ENCODE data around the gene MAPK4.

The MAPK4 gene

GRCh38 chr18:50721451-50722120 is 161.7 kb downstream of the MAPK4 start:
- DNase-seq (ENCODE audit: extremely low spot score) = no peak
- CTCF ChIA-PET = no interaction called here
- TF ChIP-seq LEF1 (IDR thresholded peaks at IDR 0.05; ENCODE audit: borderline replicate concordance) (no peak), ARNT (IDR thresholded peaks at IDR 0.05) (no peak), CTBP1 (IDR thresholded peaks at IDR 0.05; ENCODE audit: borderline replicate concordance) (no peak), PKNOX1 (IDR thresholded peaks at IDR 0.05) (no peak), FOXK2 (IDR thresholded peaks at IDR 0.05) (no peak), BHLHE40 (IDR thresholded peaks at IDR 0.05; ENCODE audit: borderline replicate concordance) (no peak), ELF4 (IDR thresholded peaks at IDR 0.05) (no peak), SUZ12 (IDR thresholded peaks at IDR 0.05) (no peak), ZNF384 (IDR thresholded peaks at IDR 0.05) (no peak), NFRKB (IDR thresholded peaks at IDR 0.05) (no peak), HDGF (IDR thresholded peaks at IDR 0.05; ENCODE audit: borderline replicate concordance) (no peak), TARDBP (IDR thresholded peaks at IDR 0.05) (no peak), L3MBTL2 (conservative IDR thresholded peaks at IDR 0.05) (no peak), SP1 (IDR thresholded peaks at IDR 0.05) (no peak), FOXA1 (IDR thresholded peaks at IDR 0.05) (no peak), FOXM1 (IDR thresholded peaks at IDR 0.05; ENCODE audit: borderline replicate concordance) (no peak)
- POLR2A ChIA-PET = no interaction called here

DNA sequence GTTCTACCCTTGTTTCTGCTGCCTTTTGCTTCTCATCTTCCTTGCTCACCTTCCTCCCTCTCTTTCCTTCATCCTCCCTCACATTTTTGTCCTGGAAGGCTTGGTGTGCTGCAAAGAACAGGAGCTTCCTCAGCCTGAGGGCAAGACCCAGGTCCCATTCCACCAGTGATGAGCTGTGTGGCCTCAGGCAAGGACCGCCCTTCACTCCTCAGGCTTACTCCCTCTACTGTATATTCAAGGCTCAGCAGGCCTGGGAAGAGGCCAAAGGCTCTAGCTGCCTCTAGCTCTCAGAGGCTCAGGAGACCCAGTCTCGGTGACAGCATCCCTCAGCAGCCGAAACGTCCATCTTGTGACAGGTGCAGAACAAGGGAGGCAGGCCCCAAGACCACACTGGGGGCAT is 162.4 kb downstream of the MAPK4 start:
- CTCF ChIA-PET = no interaction called here
- POLR2A ChIA-PET = no interaction called here
- TF ChIP-seq ELF4 (IDR thresholded peaks at IDR 0.05) = no peak
- no peak for TF ChIP-seq TARDBP (IDR thresholded peaks at IDR 0.05)
- no peak for TF ChIP-seq FOXM1 (IDR thresholded peaks at IDR 0.05; ENCODE audit: borderline replicate concordance)
- TF ChIP-seq LEF1 (IDR thresholded peaks at IDR 0.05; ENCODE audit: borderline replicate concordance) = no peak
- no peak for TF ChIP-seq FOXA1 (IDR thresholded peaks at IDR 0.05)
- no peak for TF ChIP-seq BHLHE40 (IDR thresholded peaks at IDR 0.05; ENCODE audit: borderline replicate concordance)
- no peak for TF ChIP-seq HDGF (IDR thresholded peaks at IDR 0.05; ENCODE audit: borderline replicate concordance)
- no peak for TF ChIP-seq ZNF384 (IDR thresholded peaks at IDR 0.05)
- no peak for TF ChIP-seq FOXK2 (IDR thresholded peaks at IDR 0.05)
- TF ChIP-seq L3MBTL2 (conservative IDR thresholded peaks at IDR 0.05) = no peak
- TF ChIP-seq PKNOX1 (IDR thresholded peaks at IDR 0.05) = no peak
- no peak for TF ChIP-seq NFRKB (IDR thresholded peaks at IDR 0.05)
- TF ChIP-seq SP1 (IDR thresholded peaks at IDR 0.05) = no peak
- no peak for TF ChIP-seq SUZ12 (IDR thresholded peaks at IDR 0.05)
- DNase-seq (ENCODE audit: extremely low spot score) = no peak

GRCh38 chr18:50724751-50725151 is 164.9 kb downstream of the MAPK4 start:
- no peak for DNase-seq (ENCODE audit: extremely low spot score)
- POLR2A ChIA-PET = no interaction called here
- CTCF ChIA-PET = no interaction called here
- TF ChIP-seq NFRKB (IDR thresholded peaks at IDR 0.05) (no peak), TARDBP (IDR thresholded peaks at IDR 0.05) (no peak), L3MBTL2 (conservative IDR thresholded peaks at IDR 0.05) (no peak), PKNOX1 (IDR thresholded peaks at IDR 0.05) (no peak), ELF4 (IDR thresholded peaks at IDR 0.05) (no peak), FOXM1 (IDR thresholded peaks at IDR 0.05; ENCODE audit: borderline replicate concordance) (no peak), FOXK2 (IDR thresholded peaks at IDR 0.05) (no peak), HDGF (IDR thresholded peaks at IDR 0.05; ENCODE audit: borderline replicate concordance) (no peak)

DNA sequence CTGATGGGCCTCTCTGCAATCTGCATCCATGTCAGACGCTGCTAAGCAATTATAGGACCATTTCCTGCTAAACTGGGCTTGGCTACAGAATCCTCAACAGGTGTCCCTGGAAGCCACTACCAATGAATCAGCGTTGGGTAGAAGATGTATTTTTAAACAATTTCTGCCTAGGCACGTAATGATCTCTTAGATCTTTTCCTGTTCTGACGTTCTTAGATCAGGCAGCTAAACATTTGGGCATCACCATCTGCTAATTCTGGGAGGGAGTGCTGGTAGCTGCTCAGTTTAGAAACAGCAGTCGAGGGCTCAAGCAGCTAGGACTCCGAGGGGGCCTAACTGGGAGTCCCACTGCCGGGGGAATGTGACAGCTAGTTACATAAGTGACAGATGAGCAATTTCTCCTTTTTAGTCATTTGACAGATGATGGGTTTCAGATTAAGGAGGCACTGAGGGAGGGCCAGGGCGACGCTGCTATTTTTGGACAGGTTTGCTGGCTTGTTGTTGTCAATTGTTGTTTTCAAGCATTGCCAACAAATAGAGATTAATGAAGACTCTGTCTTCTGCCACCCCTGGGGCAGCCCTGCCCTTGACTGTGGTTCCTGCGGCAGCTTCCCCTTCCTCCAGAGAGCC is 167.2 kb downstream of the MAPK4 start:
- CTCF ChIA-PET = no interaction called here
- no peak for DNase-seq (ENCODE audit: extremely low spot score)
- no peak for TF ChIP-seq HDGF (IDR thresholded peaks at IDR 0.05; ENCODE audit: borderline replicate concordance)
- TF ChIP-seq LEF1 (IDR thresholded peaks at IDR 0.05; ENCODE audit: borderline replicate concordance) = no peak
- no peak for TF ChIP-seq NFRKB (IDR thresholded peaks at IDR 0.05)
- TF ChIP-seq FOXA1 (IDR thresholded peaks at IDR 0.05) = no peak
- no peak for TF ChIP-seq CTBP1 (IDR thresholded peaks at IDR 0.05; ENCODE audit: borderline replicate concordance)
- TF ChIP-seq TARDBP (IDR thresholded peaks at IDR 0.05) = no peak
- TF ChIP-seq FOXK2 (IDR thresholded peaks at IDR 0.05) = no peak
- TF ChIP-seq PKNOX1 (IDR thresholded peaks at IDR 0.05) = no peak
- no peak for TF ChIP-seq FOXM1 (IDR thresholded peaks at IDR 0.05; ENCODE audit: borderline replicate concordance)
- TF ChIP-seq BHLHE40 (IDR thresholded peaks at IDR 0.05; ENCODE audit: borderline replicate concordance) = no peak
- no peak for TF ChIP-seq SP1 (IDR thresholded peaks at IDR 0.05)
- TF ChIP-seq SUZ12 (IDR thresholded peaks at IDR 0.05) = no peak
- TF ChIP-seq ARNT (IDR thresholded peaks at IDR 0.05) = no peak
- TF ChIP-seq ZNF384 (IDR thresholded peaks at IDR 0.05) = no peak
- TF ChIP-seq L3MBTL2 (conservative IDR thresholded peaks at IDR 0.05) = no peak
- TF ChIP-seq ELF4 (IDR thresholded peaks at IDR 0.05) = no peak
- POLR2A ChIA-PET = no interaction called here

- no peak for DNase-seq (ENCODE audit: extremely low spot score)
- CTCF ChIA-PET = no interaction called here
- TF ChIP-seq FOXA1 (IDR thresholded peaks at IDR 0.05) (no peak), HDGF (IDR thresholded peaks at IDR 0.05; ENCODE audit: borderline replicate concordance) (no peak), ARNT (IDR thresholded peaks at IDR 0.05) (no peak), ZNF384 (IDR thresholded peaks at IDR 0.05) (no peak), TARDBP (IDR thresholded peaks at IDR 0.05) (no peak), SUZ12 (IDR thresholded peaks at IDR 0.05) (no peak), ELF4 (IDR thresholded peaks at IDR 0.05) (no peak), NFRKB (IDR thresholded peaks at IDR 0.05) (no peak), L3MBTL2 (conservative IDR thresholded peaks at IDR 0.05) (no peak), LEF1 (IDR thresholded peaks at IDR 0.05; ENCODE audit: borderline replicate concordance) (no peak), SP1 (IDR thresholded peaks at IDR 0.05) (no peak), FOXM1 (IDR thresholded peaks at IDR 0.05; ENCODE audit: borderline replicate concordance) (no peak), FOXK2 (IDR thresholded peaks at IDR 0.05) (no peak), BHLHE40 (IDR thresholded peaks at IDR 0.05; ENCODE audit: borderline replicate concordance) (no peak), PKNOX1 (IDR thresholded peaks at IDR 0.05) (no peak), CTBP1 (IDR thresholded peaks at IDR 0.05; ENCODE audit: borderline replicate concordance) (no peak)
- POLR2A ChIA-PET = no interaction called here
Measured at GRCh38 chr18:50727721-50728471, 168.0 kb downstream of the MAPK4 start.

Data from HEK293T (cell line).